ENCODE data around the gene INHBB. TPM values are rescaled to one million over a fixed set of nuclear protein-coding genes. Genes with fewer than 3 reads are reported as not detected.

The INHBB gene
- total RNA-seq, 1 donor from 2014 or later = 7.1 TPM

GRCh38 chr2:120343100-120343432, 2.9 kb upstream of the INHBB start:
- DNase-seq = no peak

- DNase-seq = peak; percentile 40
These were observed 2.4 kb upstream of the INHBB start for GRCh38 chr2:120343433-120344105.

- no peak for DNase-seq
These were observed 1.5 kb upstream of the INHBB start for GRCh38 chr2:120344214-120344975.

- no peak for DNase-seq
These were observed 857 bp upstream of the INHBB start for GRCh38 chr2:120344976-120345581.

GRCh38 chr2:120345608-120346007, 328 bp upstream of the INHBB start:
- DNase-seq = no peak

GRCh38 chr2:120346667-120347358, 877 bp downstream of the INHBB start:
- DNase-seq = no peak

- DNase-seq = peak; percentile 16
These were observed 1.6 kb downstream of the INHBB start for GRCh38 chr2:120347396-120348060.

GRCh38 chr2:120348134-120348736, 2.3 kb downstream of the INHBB start:
- DNase-seq = no peak

GRCh38 chr2:120348737-120349439, 3.0 kb downstream of the INHBB start:
- DNase-seq = peak; percentile 17

GRCh38 chr2:120349440-120349921, 3.5 kb downstream of the INHBB start:
- DNase-seq = no peak

GRCh38 chr2:120350080-120350479, 4.1 kb downstream of the INHBB start:
- DNase-seq = no peak

GRCh38 chr2:120350801-120351320, 4.9 kb downstream of the INHBB start:
- DNase-seq = no peak

GRCh38 chr2:120352696-120353590, 7.0 kb downstream of the INHBB start:
- no peak for DNase-seq

GRCh38 chr2:120353591-120353898, 7.6 kb downstream of the INHBB start:
- DNase-seq = no peak

GRCh38 chr2:120353931-120354330, 8.0 kb downstream of the INHBB start:
- no peak for DNase-seq

GRCh38 chr2:120354467-120354866, 8.5 kb downstream of the INHBB start:
- DNase-seq = no peak

- DNase-seq = no peak
These were observed 9.2 kb downstream of the INHBB start for GRCh38 chr2:120354935-120355779.

GRCh38 chr2:120355780-120356266, 9.9 kb downstream of the INHBB start:
- no peak for DNase-seq

GRCh38 chr2:120357768-120358167, 11.8 kb downstream of the INHBB start:
- DNase-seq = no peak

Data from skin of body (tissue), 2 donors.